ENCODE results near the gene CARD11.
"Not testable (repeated sequence)": the region's sequence is repeated elsewhere in the genome, so short reads cannot be mapped to it uniquely, and the experiment has no call there.

The CARD11 gene

GRCh38 chr7:2959103-2959680, 84.5 kb downstream of the CARD11 start:
- DNase-seq = no peak

- no peak for DNase-seq
These were observed 85.1 kb downstream of the CARD11 start for GRCh38 chr7:2958416-2959102.

- DNase-seq = not testable (repeated sequence)
These were observed 86.3 kb downstream of the CARD11 start for GRCh38 chr7:2957369-2957727.

- no peak for DNase-seq
These were observed 86.9 kb downstream of the CARD11 start for GRCh38 chr7:2956526-2957368.

GRCh38 chr7:2956076-2956475, 87.6 kb downstream of the CARD11 start:
- DNase-seq = no peak

GRCh38 chr7:2955269-2955668, 88.4 kb downstream of the CARD11 start:
- no peak for DNase-seq

GRCh38 chr7:2954433-2954853, 89.2 kb downstream of the CARD11 start:
- no peak for DNase-seq

- no peak for DNase-seq
These were observed 89.9 kb downstream of the CARD11 start for GRCh38 chr7:2953588-2954407.

GRCh38 chr7:2953099-2953498, 90.6 kb downstream of the CARD11 start:
- no peak for DNase-seq

- no peak for DNase-seq
These were observed 91.4 kb downstream of the CARD11 start for GRCh38 chr7:2952316-2952715.

GRCh38 chr7:2950578-2950977, 93.1 kb downstream of the CARD11 start:
- no peak for DNase-seq

- no peak for DNase-seq
These were observed 94.9 kb downstream of the CARD11 start for GRCh38 chr7:2948749-2949148.

- DNase-seq = no peak
These were observed 96.4 kb downstream of the CARD11 start for GRCh38 chr7:2947058-2947780.

- DNase-seq = no peak
These were observed 98.5 kb downstream of the CARD11 start for GRCh38 chr7:2945171-2945570.

- DNase-seq = no peak
These were observed 98.9 kb downstream of the CARD11 start for GRCh38 chr7:2944739-2945138.

GRCh38 chr7:2943851-2944601, 99.6 kb downstream of the CARD11 start:
- no peak for DNase-seq

- DNase-seq = no peak
These were observed 102.3 kb downstream of the CARD11 start for GRCh38 chr7:2941216-2941859.

- no peak for DNase-seq
These were observed 103.2 kb downstream of the CARD11 start for GRCh38 chr7:2940466-2940865.

- no peak for DNase-seq
These were observed 104.3 kb downstream of the CARD11 start for GRCh38 chr7:2939193-2939885.

- no peak for DNase-seq
These were observed 105.0 kb downstream of the CARD11 start for GRCh38 chr7:2938514-2939192.
